SKM-1 (cell line): ENCODE data around the gene CCNK.

Experiments used
- DNase-seq: peaks from one replicate; lab custom pipeline; 2025; ENCODE audit not compliant: unreplicated experiment; lab: John Stamatoyannopoulos, UW

CCNK gene

DNA sequence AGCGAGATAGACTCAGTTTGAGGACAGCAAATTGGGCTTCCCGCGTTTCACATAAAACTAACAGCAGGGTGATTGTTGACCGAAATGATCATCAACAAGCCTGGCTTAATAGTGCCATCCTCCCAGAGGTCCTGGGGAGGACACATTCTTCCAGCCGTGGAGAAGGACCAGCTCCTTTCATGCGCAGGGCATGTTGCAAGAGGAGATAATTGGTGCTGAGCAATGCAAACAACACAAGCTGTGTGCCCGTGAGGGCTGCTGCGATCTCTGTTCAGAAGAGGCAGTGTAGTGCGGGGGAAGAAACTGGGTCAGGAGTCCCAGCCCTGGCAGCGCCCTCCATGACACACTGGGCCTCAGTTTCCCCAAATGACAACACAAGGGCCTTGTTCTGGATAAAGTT is 68.5 kb downstream of the CCNK start:
- DNase-seq = no peak

DNA sequence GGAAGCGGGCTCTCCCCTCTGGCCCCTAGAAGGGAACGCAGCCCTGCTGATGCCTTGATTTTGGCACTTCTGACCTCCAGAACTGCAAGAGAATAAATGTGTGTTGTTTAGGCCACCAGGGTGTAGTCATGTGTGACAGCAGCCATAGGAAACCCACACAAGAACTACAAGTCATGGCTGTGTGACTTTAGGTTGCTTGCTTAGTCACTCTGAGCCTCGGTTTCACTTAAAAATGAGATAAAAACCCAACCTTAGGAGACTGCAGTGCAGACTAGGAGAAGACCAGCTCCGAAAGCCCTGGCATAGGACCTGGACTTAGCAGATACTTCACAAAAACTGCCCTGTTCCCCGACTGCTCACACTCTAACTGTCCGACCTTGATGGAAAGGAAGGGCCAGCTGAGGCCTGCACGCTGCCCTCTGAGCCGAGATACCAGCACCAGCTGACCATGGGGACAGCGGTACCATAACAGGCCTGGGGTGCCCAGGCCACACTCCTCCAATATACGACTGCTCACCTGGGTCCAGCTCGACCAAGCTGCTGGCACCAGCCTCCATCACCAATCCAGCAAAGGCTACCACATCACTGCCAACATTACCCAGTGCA is 69.3 kb downstream of the CCNK start:
- no peak for DNase-seq

DNA sequence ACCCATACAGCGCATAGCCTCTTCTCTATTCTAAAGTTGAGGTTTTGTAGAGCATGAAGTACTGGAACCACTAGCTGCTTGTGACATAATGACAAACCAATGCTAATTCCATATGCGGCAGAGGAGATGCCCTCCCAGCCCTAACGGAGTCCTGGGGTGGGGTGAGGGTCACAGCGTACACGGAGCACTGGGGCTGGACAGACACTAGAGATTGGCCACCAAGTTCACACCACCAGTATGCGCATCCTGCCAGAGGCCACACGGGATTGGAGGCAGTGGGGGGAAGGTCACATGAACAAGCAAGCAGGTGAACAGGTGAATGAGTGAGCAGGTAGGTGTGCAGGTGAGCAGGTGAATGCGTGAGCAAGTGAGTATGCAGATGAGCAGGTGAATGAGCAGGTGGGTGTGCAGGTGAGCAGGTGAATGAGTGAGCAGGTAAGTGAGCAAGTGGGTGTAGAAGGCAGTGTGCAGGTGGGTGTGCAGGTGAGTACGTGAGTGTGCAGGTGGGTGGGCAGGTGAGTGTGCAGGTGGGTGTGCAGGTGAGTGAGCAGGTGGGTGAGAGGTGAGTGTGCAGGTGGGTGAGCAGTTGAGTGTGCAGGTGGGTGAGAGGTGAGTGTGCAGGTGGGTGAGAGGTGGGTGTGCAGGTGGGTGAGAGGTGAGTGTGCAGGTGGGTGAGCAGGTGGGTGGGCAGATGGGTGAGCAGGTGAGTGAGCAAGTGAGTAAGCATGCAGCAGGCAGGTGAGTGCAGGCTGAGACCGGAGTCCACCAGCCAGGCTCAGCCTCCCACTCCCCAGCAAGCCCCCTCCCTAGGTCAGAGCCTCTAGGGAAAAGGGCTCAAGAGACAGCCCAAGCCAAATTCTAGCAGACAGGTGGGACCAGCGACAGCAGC is 70.1 kb downstream of the CCNK start:
- DNase-seq = no peak

DNA sequence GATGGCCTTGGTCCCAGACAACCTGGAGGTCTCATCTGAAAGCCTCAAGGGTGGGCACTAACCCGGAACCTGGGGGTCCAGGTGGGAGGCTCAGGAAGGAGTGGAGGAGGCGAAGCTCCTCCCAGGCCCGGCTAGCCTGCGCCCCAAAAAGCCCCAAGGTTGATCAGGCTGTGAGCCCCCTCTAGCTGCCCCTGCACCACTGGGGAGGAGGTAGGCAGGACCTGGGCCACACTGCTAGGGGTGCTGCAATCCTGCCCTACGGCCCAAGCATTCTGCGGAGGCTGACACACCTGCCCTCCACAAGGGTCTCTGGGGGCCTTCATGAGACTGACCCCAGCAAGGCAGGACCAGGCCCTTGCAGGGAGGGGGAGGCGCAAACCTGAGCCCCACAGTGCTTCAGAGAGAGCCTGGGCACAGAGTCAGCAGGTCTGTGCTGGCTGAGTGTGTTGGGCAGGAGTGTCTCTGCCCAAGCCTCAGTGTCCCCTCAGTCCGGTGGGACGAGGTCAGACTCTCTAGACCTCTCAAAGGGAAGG is 70.9 kb downstream of the CCNK start:
- DNase-seq = no peak

DNA sequence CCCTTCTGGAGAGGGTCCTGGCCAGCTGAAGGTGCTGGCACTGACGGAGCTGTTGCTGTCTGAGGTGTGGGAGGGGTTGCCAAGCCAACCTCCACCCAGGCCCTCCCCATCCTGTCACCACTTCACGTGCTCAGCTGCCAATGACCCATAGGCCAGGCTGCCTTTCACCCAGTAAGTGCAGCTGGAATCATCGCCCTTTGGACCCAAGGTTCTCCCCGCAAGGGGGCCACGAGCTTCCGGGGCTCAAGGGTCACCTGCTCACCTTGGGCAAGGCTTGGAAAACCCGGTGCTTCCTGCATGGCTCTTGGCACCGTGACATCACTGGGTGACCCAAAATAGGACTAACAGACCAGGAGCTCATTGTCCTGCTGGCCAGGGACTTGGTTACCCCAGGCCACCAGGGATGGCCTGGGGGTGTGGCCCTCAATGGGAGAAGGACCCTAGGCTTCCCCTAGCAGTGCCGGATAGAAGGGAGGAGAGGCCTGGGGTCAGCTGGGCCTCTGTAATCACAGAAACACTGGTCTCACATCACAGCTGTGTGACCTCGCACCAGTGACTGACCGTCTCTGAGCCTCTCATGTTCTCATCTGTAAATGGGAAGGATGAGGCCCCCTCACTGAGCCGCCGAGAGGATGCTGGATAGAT is 71.5 kb downstream of the CCNK start:
- no peak for DNase-seq

GRCh38 chr14:99554184-99554583 is 73.0 kb downstream of the CCNK start:
- DNase-seq = no peak

- no peak for DNase-seq
Measured at GRCh38 chr14:99554757-99555531, 73.7 kb downstream of the CCNK start.

GRCh38 chr14:99556134-99556791 is 75.1 kb downstream of the CCNK start:
- no peak for DNase-seq

DNA sequence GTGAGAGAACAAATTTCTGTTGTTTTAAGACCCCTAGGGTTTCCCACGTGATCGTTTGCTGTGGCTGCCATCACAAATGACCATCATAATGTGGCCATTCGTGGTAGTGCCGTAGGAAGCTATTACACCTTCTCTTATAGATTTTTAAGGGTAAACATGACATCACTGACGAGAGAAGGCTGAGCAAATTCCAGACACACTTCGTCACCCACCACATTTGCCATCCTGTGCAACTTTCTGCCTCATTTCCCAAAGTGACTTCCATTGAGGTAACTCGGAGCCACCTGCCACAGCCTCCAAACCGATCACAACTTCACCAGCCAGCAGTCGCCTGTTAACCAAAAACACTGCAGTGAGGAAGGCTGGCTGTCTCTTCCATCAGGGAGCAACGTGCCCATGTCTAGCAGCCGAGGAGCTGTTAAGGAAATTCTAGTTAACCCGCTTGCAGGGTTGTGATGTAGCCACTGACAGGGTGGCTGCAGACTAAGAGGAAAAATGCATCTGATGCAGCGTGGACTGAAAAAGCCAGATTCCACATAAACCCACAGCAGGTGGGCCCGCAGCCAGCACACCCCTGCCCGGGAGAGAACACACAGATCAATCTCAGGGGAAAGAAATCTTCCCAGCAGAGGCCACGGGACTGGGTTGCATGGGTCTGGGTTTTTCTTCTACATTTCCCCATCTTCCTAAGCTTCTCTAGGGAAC is 78.2 kb downstream of the CCNK start:
- no peak for DNase-seq

- no peak for DNase-seq
Measured at GRCh38 chr14:99560403-99560802, 79.2 kb downstream of the CCNK start.

DNA sequence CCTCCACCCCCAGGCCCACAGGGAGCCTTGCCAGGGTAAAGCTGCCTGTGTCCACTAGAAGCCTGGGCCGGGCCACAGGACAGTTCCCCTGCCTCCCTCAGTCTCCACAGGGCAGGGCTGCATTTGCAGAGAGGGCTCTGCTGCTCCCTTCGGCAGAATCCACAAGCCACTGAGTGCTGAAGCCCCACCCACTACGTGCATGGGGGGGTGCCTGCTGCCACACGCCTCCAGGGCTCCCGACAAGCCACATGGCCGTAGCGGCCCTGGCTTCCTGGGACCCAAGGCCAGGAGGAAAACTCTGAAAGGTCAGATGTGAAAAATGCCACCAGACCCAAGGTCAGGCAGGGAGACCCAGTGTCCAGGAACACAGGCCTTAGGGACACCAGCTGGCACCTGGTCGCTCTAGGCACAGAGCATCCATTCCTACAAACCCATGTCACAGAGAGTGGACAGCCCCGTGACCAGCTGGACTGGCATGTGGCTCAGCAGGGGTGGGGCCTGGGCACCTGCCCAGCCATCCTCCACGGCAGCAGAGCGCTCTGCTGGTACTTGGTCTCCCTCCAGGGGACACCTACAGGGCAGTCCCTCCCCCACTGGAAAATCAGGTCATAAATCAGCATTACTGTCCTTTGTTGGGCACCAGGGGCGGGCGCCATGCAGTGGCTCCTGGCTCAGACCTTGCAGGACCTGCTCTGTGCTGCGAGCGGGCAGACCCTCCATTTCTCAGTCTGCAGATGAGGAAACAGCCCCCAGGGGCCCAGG is 79.9 kb downstream of the CCNK start:
- no peak for DNase-seq

- DNase-seq = no peak
Measured at GRCh38 chr14:99561864-99562263, 80.7 kb downstream of the CCNK start.
